SU-DHL-6 (cell line): Measurements from ENCODE around the gene ACAP3.
A peak's percentile ranks its signal among the peaks of the same experiment; 100 is the strongest.

Experiments
- H2AFZ ChIP-seq: fragments of 200-600 bp; sonication (generic); 2 replicates; pipeline ENCODE4 v1.6.1; 2014; ENCODE audit warnings: low read depth, mild to moderate bottlenecking, moderate library complexity, mixed read lengths, antibody characterized with exemption, low read length; ENCODE audit not compliant: severe bottlenecking
- H3F3A ChIP-seq: fragments of 200-600 bp; shearing (Covaris generic); 2 replicates; pipeline ENCODE4 v1.6.0; 2016; ENCODE audit warnings: antibody characterized with exemption, mild to moderate bottlenecking; ENCODE audit not compliant: insufficient read depth
- H3K27ac ChIP-seq: fragments of 200-600 bp; sonication (generic); 2 replicates; pipeline ENCODE4 v1.5.1; 2016; ENCODE audit warnings: low read depth, mild to moderate bottlenecking, low read length, moderate library complexity, mixed read lengths
- H3K27me3 ChIP-seq: fragments of 200-600 bp; sonication (generic), shearing (Covaris generic); 2 replicates; pipeline ENCODE4 v1.6.0; 2014; ENCODE audit warnings: mild to moderate bottlenecking, low read length
- H3K36me3 ChIP-seq: fragments of 200-600 bp; sonication (generic); 2 replicates; pipeline ENCODE4 v1.6.1; 2014; ENCODE audit warnings: mild to moderate bottlenecking, low read length, mixed read lengths
- H3K4me2 ChIP-seq: fragments of 300-600, 200-600 bp; shearing (Covaris generic), sonication (generic); 2 replicates; pipeline ENCODE4 v1.6.0; 2014; ENCODE audit warnings: low read length, low read depth, mild to moderate bottlenecking; ENCODE audit not compliant: poor library complexity, severe bottlenecking
- H3K4me3 ChIP-seq: fragments of 200-600 bp; sonication (generic); 2 replicates; pipeline ENCODE4 v1.5.1; 2014; ENCODE audit warnings: antibody characterized with exemption, low read length, mild to moderate bottlenecking, mixed read lengths; ENCODE audit not compliant: insufficient read depth, poor library complexity, severe bottlenecking
- H3K79me2 ChIP-seq: fragments of 200-600 bp; sonication (generic); 2 replicates; pipeline ENCODE4 v1.6.1; 2014; ENCODE audit warnings: mild to moderate bottlenecking, low read length, moderate library complexity; ENCODE audit not compliant: insufficient read depth
- H3K9ac ChIP-seq: fragments of 200-600 bp; sonication (generic); 2 replicates; pipeline ENCODE4 v1.7.0; 2014; ENCODE audit warnings: mild to moderate bottlenecking, low read length
- H3K9me2 ChIP-seq: fragments of 200-600 bp; sonication (generic); replicated peaks from 2 replicates; pipeline ENCODE4 v1.6.1; 2014; ENCODE audit warnings: low read length; ENCODE audit not compliant: insufficient read depth
- H3K9me3 ChIP-seq: fragments of 200-600 bp; sonication (generic); 2 replicates; pipeline ENCODE4 v1.6.1; 2014; ENCODE audit warnings: low read length, mixed read lengths; ENCODE audit not compliant: insufficient read depth
- H4K20me1 ChIP-seq: fragments of 200-600 bp; sonication (generic); 2 replicates; pipeline ENCODE4 v1.6.1; 2014; ENCODE audit warnings: low read depth, mild to moderate bottlenecking, antibody characterized with exemption, low read length, moderate library complexity, mixed read lengths
- EZH2phosphoT487 ChIP-seq: fragments of 200-600 bp; sonication (generic), shearing (Covaris generic); conservative IDR thresholded peaks from 2 replicates; pipeline ENCODE4 v1.6.1; 2018; ENCODE audit warnings: mild to moderate bottlenecking, antibody characterized with exemption, low read length, moderate library complexity, mixed read lengths
- TF ChIP-seq, protein P1 (sequence below): fragments of 200-600 bp; sonication (generic); IDR thresholded peaks from one replicate; pipeline ENCODE4 v1.5.1; 2017; ENCODE audit warnings: antibody characterized with exemption, mild to moderate bottlenecking, low read length, moderate library complexity; ENCODE audit not compliant: insufficient read depth, poor library complexity, severe bottlenecking

Gene ACAP3

DNA sequence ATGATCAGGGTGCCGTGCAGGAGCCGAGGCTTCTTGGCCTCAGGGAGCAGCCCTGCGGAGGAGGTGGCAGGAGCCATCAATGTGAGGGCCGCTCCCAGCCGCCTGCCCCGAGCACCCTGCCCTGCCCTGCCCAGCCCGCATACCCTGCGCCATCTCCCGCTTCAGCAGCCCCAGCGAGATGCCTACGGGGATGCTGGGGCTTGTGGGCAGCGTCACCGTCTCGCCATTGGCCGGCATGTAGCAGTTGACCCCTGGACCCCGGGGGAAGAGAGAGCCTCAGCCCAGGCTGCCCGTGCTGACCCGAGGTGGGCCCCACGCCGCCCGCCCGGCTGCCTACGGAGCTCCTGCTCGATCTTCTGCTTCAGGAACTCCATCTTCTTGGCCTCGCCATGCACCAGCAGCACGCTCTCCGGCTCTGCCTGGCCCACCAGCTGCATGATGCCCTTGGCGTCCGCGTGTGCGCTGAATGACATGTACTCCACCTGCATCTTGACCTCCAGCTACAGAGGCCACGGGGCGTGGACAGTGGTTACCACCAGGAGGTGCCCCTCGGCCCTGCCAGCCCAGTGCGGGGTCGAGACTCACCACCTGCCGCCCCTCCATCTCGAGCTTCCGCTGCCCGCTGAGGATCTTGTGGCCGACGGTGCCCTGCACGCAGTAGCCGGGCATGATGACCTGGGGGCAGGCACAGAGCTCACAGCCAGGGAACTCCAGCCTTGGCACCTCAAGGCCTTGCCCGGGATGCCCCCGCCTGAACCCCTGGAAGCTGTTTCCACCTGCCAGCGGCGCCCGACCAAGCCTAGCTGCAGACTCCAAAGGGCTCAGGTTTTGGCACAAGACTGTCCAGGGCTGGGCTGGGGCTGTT, 5.0 kb upstream of the ACAP3 start:
- Histone ChIP-seq H3K9me2 (no peaks in the 10 kb centered on the region), H3K4me3 (no peak overlapping the region), H3K27me3 (no peaks in the 10 kb centered on the region), H3K9me3 (no peaks in the 10 kb centered on the region), H3K4me2 (no peak overlapping the region), H3K79me2 (peaks cover 11% of the 10 kb centered on the region), H4K20me1 (no peaks in the 10 kb centered on the region), H2AFZ (no peak overlapping the region), H3K9ac (no peak overlapping the region), H3K36me3 (no peaks in the 10 kb centered on the region), H3K27ac (no peak overlapping the region), H3F3A (peaks cover 14% of the 10 kb centered on the region; the same call in 1 of the 2 replicates)
- TF ChIP-seq EZH2phosphoT487 = no peak
- TF ChIP-seq, protein P1, sequence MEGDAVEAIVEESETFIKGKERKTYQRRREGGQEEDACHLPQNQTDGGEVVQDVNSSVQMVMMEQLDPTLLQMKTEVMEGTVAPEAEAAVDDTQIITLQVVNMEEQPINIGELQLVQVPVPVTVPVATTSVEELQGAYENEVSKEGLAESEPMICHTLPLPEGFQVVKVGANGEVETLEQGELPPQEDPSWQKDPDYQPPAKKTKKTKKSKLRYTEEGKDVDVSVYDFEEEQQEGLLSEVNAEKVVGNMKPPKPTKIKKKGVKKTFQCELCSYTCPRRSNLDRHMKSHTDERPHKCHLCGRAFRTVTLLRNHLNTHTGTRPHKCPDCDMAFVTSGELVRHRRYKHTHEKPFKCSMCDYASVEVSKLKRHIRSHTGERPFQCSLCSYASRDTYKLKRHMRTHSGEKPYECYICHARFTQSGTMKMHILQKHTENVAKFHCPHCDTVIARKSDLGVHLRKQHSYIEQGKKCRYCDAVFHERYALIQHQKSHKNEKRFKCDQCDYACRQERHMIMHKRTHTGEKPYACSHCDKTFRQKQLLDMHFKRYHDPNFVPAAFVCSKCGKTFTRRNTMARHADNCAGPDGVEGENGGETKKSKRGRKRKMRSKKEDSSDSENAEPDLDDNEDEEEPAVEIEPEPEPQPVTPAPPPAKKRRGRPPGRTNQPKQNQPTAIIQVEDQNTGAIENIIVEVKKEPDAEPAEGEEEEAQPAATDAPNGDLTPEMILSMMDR = no peak

DNA sequence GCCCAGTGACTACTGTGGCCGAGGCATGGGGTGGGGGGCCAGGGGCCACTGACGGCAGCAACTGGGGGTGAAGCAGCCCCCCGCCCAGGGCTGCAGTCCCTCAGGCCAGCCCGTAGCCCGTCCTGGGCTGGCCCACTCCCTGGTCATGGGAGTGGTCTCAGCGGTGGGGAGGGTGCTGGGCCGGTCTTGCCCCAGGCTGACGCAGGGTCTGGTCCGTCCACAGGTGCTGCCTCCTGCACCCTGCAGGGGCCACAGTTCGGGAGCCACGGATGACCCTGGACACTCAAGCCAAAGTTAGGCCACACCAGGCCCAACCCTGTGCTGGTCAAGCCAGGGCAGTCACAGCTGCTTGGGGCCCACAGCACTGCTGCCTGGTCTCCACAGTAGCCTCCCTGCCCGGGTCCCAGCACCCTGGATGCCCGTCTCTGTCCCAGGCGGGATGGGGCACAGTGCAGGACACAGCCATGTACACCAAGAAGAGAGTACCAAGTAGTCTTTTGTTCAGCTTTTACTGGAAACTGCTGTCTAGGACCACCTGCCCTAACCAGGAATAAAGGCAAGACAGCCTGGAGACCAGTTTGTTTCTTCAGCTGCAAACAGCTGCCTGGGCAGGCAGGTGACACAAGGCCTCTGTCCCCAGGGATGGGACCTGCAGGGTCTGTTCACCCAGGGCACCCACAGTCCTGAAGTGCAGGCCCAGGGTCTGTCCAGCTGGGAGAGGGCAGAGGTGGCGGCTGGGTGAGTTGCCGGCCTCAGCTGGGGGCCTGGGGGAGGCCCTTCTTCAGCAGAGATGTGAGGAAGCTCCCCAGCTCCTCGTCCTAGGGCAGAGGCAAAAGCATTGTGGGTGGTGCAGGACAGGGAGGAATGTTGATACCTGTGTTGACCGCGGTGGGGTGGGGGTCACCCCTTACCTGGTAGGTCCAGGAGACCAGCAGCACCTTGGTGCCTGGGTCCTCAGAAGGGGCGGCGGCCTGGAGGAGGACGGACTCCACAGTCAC, 3.7 kb upstream of the ACAP3 start:
- Histone ChIP-seq H4K20me1 (no peaks in the 10 kb centered on the region), H3K79me2 (peaks cover 12% of the 10 kb centered on the region), H3F3A (peaks cover 6% of the 10 kb centered on the region; the same call in 1 of the 2 replicates), H3K9ac (no peak overlapping the region), H2AFZ (no peak overlapping the region), H3K27ac (no peak overlapping the region), H3K36me3 (no peaks in the 10 kb centered on the region), H3K4me2 (no peak overlapping the region), H3K9me3 (no peaks in the 10 kb centered on the region), H3K4me3 (no peak overlapping the region), H3K9me2 (no peaks in the 10 kb centered on the region), H3K27me3 (no peaks in the 10 kb centered on the region)
- TF ChIP-seq EZH2phosphoT487 = no peak
- TF ChIP-seq, protein P1 = no peak

DNA sequence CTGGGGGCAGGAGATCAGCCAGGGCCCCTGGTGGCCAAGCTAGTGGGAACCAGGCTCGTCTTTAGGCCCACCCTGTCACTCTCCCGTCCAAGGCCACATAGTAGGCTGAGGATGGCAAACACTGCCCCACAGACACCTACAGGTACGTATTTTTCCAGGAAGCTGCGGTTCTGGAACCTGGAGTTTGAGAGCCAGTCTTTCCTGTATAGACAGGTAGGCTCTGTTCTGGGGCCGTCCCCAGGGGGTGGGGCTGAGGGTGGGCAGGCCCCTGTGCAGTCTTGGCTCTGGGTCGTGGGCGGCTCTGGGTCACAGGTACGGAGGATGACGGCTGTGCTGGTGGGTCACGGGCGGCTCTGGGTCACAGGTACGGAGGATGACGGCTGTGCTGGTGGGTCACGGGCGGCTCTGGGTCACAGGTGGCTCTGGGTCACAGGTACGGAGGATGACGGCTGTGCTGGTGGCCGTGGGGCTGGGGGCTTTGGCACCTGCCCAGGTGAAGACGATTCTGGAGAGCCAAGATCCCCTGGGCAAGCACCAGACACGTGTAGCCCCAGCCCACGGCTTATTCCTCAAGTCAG, 2.8 kb upstream of the ACAP3 start:
- Histone ChIP-seq H3K79me2 (peaks cover 12% of the 10 kb centered on the region), H3K4me2 (no peak overlapping the region), H3K9ac (peak overlapping the region; percentile 99), H3K36me3 (no peaks in the 10 kb centered on the region), H3K9me3 (no peaks in the 10 kb centered on the region), H2AFZ (no peak overlapping the region), H3K4me3 (no peak overlapping the region), H3F3A (no peaks in the 10 kb centered on the region; the same call in 1 of the 2 replicates), H3K9me2 (no peaks in the 10 kb centered on the region), H3K27ac (no peak overlapping the region), H4K20me1 (no peaks in the 10 kb centered on the region), H3K27me3 (no peaks in the 10 kb centered on the region)
- TF ChIP-seq, protein P1 = no peak
- TF ChIP-seq EZH2phosphoT487 = no peak
